SU-DHL-6 (cell line): ENCODE measurements around the gene RANGAP1.

Experiments used
- EZH2phosphoT487 ChIP-seq: fragments of 200-600 bp; sonication (generic), shearing (Covaris generic); conservative IDR thresholded peaks from 2 replicates; pipeline ENCODE4 v1.6.1; 2018; ENCODE audit warnings: mild to moderate bottlenecking, antibody characterized with exemption, low read length, moderate library complexity, mixed read lengths
- TF ChIP-seq, protein P1 (sequence below): fragments of 200-600 bp; sonication (generic); IDR thresholded peaks from one replicate; pipeline ENCODE4 v1.5.1; 2017; ENCODE audit warnings: antibody characterized with exemption, mild to moderate bottlenecking, low read length, moderate library complexity; ENCODE audit not compliant: insufficient read depth, poor library complexity, severe bottlenecking

DNA sequence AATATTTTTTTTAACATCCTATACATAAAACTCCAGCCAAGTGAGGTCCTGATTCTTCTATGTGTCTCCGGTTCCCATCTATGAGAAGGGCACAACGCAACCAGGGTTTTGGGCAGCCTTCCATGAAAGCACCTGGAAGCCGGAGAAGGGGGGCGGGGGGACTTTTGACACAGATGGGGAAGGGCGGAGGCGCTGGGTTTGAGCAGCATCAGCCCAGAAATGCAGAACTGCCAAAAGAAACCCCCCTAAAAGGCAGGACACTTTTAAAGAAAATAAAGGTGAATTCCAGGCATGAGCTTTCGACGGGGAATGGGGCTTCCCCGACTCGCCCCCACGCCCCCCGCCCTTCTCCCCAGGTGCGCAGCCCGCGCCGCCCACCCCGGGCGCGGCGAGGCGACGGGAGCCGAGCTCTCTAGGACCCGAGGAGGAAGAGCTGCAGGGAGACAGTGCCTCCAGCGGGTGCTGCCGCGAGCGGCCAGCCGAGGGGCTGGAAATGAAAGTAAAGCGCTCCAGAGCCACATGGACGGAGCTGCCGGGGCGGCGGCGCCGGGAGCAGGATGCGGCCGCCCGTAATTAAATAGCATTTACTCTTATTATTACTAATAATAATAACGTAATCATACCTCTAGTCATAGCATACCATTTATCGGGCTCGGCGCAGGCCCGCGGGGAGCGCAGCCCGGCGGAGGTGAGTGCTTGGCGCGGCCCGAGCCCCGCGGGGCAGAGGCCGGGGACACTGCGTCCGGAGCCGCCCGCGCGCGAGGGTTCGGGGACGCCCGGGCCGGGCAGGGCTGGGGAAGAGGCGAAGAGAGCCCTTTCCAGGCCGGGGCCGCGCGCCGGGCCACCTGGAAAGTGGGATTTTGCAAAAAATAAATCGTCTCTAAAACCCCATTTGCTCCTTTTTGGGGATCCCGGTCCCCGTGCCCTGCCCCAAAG, 15.4 kb upstream of the RANGAP1 start, which contains the start of gene ZC3H7B:
- TF ChIP-seq, protein P1, sequence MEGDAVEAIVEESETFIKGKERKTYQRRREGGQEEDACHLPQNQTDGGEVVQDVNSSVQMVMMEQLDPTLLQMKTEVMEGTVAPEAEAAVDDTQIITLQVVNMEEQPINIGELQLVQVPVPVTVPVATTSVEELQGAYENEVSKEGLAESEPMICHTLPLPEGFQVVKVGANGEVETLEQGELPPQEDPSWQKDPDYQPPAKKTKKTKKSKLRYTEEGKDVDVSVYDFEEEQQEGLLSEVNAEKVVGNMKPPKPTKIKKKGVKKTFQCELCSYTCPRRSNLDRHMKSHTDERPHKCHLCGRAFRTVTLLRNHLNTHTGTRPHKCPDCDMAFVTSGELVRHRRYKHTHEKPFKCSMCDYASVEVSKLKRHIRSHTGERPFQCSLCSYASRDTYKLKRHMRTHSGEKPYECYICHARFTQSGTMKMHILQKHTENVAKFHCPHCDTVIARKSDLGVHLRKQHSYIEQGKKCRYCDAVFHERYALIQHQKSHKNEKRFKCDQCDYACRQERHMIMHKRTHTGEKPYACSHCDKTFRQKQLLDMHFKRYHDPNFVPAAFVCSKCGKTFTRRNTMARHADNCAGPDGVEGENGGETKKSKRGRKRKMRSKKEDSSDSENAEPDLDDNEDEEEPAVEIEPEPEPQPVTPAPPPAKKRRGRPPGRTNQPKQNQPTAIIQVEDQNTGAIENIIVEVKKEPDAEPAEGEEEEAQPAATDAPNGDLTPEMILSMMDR: peak; percentile 54
- TF ChIP-seq EZH2phosphoT487: no peak
